ENCODE data around the gene EIF4G3. TPM values are rescaled to one million over a fixed set of nuclear protein-coding genes. Genes with fewer than 3 reads are reported as not detected.

EIF4G3 gene
- polyA plus RNA-seq, 1 donor (not counting 4 experiments of a cell fraction or from before 2014, with no cell fraction given): 44.6 TPM

GRCh38 chr1:20850021-20850420 is 326.7 kb downstream of the EIF4G3 start:
- Histone ChIP-seq H3K9ac (ENCODE audit: control insufficient read depth, extremely low read depth, insufficient read depth, low read length) (no peak overlapping the region), H3K4me1 (ENCODE audit: control insufficient read depth, extremely low read depth, insufficient read depth, low read length) (no peaks in the 10 kb centered on the region), H4K20me1 (ENCODE audit: control insufficient read depth, extremely low read depth, insufficient read depth, low read length) (no peaks in the 10 kb centered on the region), H3K4me3 (ENCODE audit: control insufficient read depth in 2 of 3, extremely low read depth in 1 of 3, insufficient read depth in 2 of 3, low read depth in 1 of 3, low read length in 3 of 3) (no peak overlapping the region), H2AFZ (ENCODE audit: control insufficient read depth, low read length) (no peak overlapping the region), H3K4me2 (ENCODE audit: control insufficient read depth, extremely low read depth, insufficient read depth, low read depth, low read length) (no peak overlapping the region), H3K36me3 (ENCODE audit: control insufficient read depth in 2 of 2, extremely low read depth in 1 of 2, insufficient read depth in 2 of 2, low read length in 2 of 2) (peaks cover 11% of the 10 kb centered on the region in 2 experiments), H3K9me1 (ENCODE audit: control insufficient read depth, extremely low read depth, insufficient read depth, low read length) (no peaks in the 10 kb centered on the region), H3K79me2 (ENCODE audit: control insufficient read depth, insufficient read depth, low read length) (no peaks in the 10 kb centered on the region), H3K27ac (ENCODE audit: control insufficient read depth, insufficient read depth, low read length) (no peak overlapping the region), H3K27me3 (ENCODE audit: control insufficient read depth, extremely low read depth, insufficient read depth, low read length) (no peaks in the 10 kb centered on the region), H3K9me3 (ENCODE audit: control insufficient read depth, low read depth, low read length) (no peaks in the 10 kb centered on the region)
- no peak for DNase-seq (ENCODE audit: low read depth, low spot score)
- dilution Hi-C loops (cut with MboI; ENCODE audit: extremely low pct_ligation_motif_present, low sequenced_read_pairs): no loop called here
- FAIRE-seq: no peak
- TF ChIP-seq EZH2 (IDR thresholded peaks at IDR 0.05; ENCODE audit: low read length): no peak
- no peak for TF ChIP-seq CTCF (optimal IDR thresholded peaks at IDR 0.05 in 1 of 3, IDR thresholded peaks at IDR 0.05 in 1 of 3, conservative IDR thresholded peaks at IDR 0.05 in 1 of 3; ENCODE audit: extremely low read depth in 1 of 3, insufficient read depth in 2 of 3, low read length in 3 of 3)

GRCh38 chr1:20849100-20849499 is 327.6 kb downstream of the EIF4G3 start:
- DNase-seq (ENCODE audit: low read depth, low spot score) (no peak), FAIRE-seq (no peak)
- Histone ChIP-seq H3K79me2 (ENCODE audit: control insufficient read depth, insufficient read depth, low read length) (no peaks in the 10 kb centered on the region), H2AFZ (ENCODE audit: control insufficient read depth, low read length) (no peak overlapping the region), H3K9ac (ENCODE audit: control insufficient read depth, extremely low read depth, insufficient read depth, low read length) (no peak overlapping the region), H3K4me1 (ENCODE audit: control insufficient read depth, extremely low read depth, insufficient read depth, low read length) (no peaks in the 10 kb centered on the region), H3K27ac (ENCODE audit: control insufficient read depth, insufficient read depth, low read length) (no peak overlapping the region), H3K4me3 (ENCODE audit: control insufficient read depth in 2 of 3, extremely low read depth in 1 of 3, insufficient read depth in 2 of 3, low read depth in 1 of 3, low read length in 3 of 3) (no peak overlapping the region), H3K9me3 (ENCODE audit: control insufficient read depth, low read depth, low read length) (no peaks in the 10 kb centered on the region), H3K9me1 (ENCODE audit: control insufficient read depth, extremely low read depth, insufficient read depth, low read length) (no peaks in the 10 kb centered on the region), H3K27me3 (ENCODE audit: control insufficient read depth, extremely low read depth, insufficient read depth, low read length) (no peaks in the 10 kb centered on the region), H3K4me2 (ENCODE audit: control insufficient read depth, extremely low read depth, insufficient read depth, low read depth, low read length) (no peak overlapping the region), H3K36me3 (ENCODE audit: control insufficient read depth in 2 of 2, extremely low read depth in 1 of 2, insufficient read depth in 2 of 2, low read length in 2 of 2) (peaks cover 7 to 11% of the 10 kb centered on the region in 2 experiments), H4K20me1 (ENCODE audit: control insufficient read depth, extremely low read depth, insufficient read depth, low read length) (no peaks in the 10 kb centered on the region)
- no peak for TF ChIP-seq CTCF (optimal IDR thresholded peaks at IDR 0.05 in 1 of 3, IDR thresholded peaks at IDR 0.05 in 1 of 3, conservative IDR thresholded peaks at IDR 0.05 in 1 of 3; ENCODE audit: extremely low read depth in 1 of 3, insufficient read depth in 2 of 3, low read length in 3 of 3)
- no peak for TF ChIP-seq EZH2 (IDR thresholded peaks at IDR 0.05; ENCODE audit: low read length)
- dilution Hi-C loops (cut with MboI; ENCODE audit: extremely low pct_ligation_motif_present, low sequenced_read_pairs): no loop called here
